Mucosa of rectum (tissue), 2 donors: ENCODE data around the gene ISCA2.

Experiments used
- H3K27ac ChIP-seq, 2 donors: one replicate each; pipeline ENCODE4 v1.7.0; 2013; ENCODE audit warnings: inconsistent platforms in 2 of 2, low read depth in 2 of 2, low read length in 2 of 2
- H3K27me3 ChIP-seq, 2 donors: one replicate each; pipeline ENCODE4 v1.7.0; 2013; ENCODE audit warnings: low read length in 2 of 2; ENCODE audit not compliant: control insufficient read depth in 2 of 2, insufficient read depth in 2 of 2
- H3K36me3 ChIP-seq, 2 donors: one replicate each; pipeline ENCODE4 v1.7.0; 2013; ENCODE audit warnings: low read length in 2 of 2; ENCODE audit not compliant: control insufficient read depth in 2 of 2, insufficient read depth in 2 of 2
- H3K4me1 ChIP-seq, 2 donors: one replicate each; pipeline ENCODE4 v1.7.0; 2013; ENCODE audit warnings: low read length in 2 of 2, mild to moderate bottlenecking in 1 of 2; ENCODE audit not compliant: control insufficient read depth in 2 of 2, insufficient read depth in 2 of 2
- H3K4me3 ChIP-seq, 2 donors: one replicate each; pipeline ENCODE4 v1.7.0; 2013; ENCODE audit warnings: low read length in 2 of 2
- H3K9ac ChIP-seq, 2 donors: one replicate each; pipeline ENCODE4 v1.7.0; 2013; ENCODE audit warnings: low read length in 2 of 2, low read depth in 1 of 2, mild to moderate bottlenecking in 1 of 2
- H3K9me3 ChIP-seq, 2 donors: one replicate each; pipeline ENCODE4 v1.7.0; 2013; ENCODE audit warnings: low read length in 2 of 2; ENCODE audit not compliant: control insufficient read depth in 2 of 2
- donor health status: healthy.
- donor health status: Normal muscosa, but diverticular disease.

ISCA2 gene

GRCh38 chr14:74515891-74516412, 22.4 kb downstream of the ISCA2 start:
- no peak overlapping the region for H3K27ac ChIP-seq
- H3K4me3 ChIP-seq = no peak overlapping the region

GRCh38 chr14:74516451-74517160, 23.0 kb downstream of the ISCA2 start:
- Histone ChIP-seq H3K4me1 (no peaks in the 10 kb centered on the region), H3K9me3 (no peaks in the 10 kb centered on the region), H3K4me3 (no peak overlapping the region), H3K9ac (no peak overlapping the region), H3K27ac (no peak overlapping the region), H3K27me3 (no peaks in the 10 kb centered on the region), H3K36me3 (no peaks in the 10 kb centered on the region)

More at GRCh38 chr14:74515891-74516412, 22.4 kb downstream of the ISCA2 start:
- H3K36me3 ChIP-seq = no peaks in the 10 kb centered on the region
- H3K4me1 ChIP-seq = no peaks in the 10 kb centered on the region
- H3K9me3 ChIP-seq = no peaks in the 10 kb centered on the region
- H3K27me3 ChIP-seq = no peaks in the 10 kb centered on the region
- no peak overlapping the region for H3K9ac ChIP-seq

GRCh38 chr14:74517731-74518130, 24.2 kb downstream of the ISCA2 start:
- H3K4me1 ChIP-seq = no peaks in the 10 kb centered on the region
- H3K9ac ChIP-seq = no peak overlapping the region
- H3K27me3 ChIP-seq = peaks cover 0 to 2% of the 10 kb centered on the region in 2 donors
- no peaks in the 10 kb centered on the region for H3K36me3 ChIP-seq
- H3K4me3 ChIP-seq = no peak overlapping the region
- H3K27ac ChIP-seq = no peak overlapping the region
- H3K9me3 ChIP-seq = no peaks in the 10 kb centered on the region

- no peak overlapping the region for H3K27ac ChIP-seq
- H3K4me1 ChIP-seq = no peaks in the 10 kb centered on the region
- no peaks in the 10 kb centered on the region for H3K9me3 ChIP-seq
- no peak overlapping the region for H3K4me3 ChIP-seq
- H3K27me3 ChIP-seq = peaks cover 0 to 2% of the 10 kb centered on the region in 2 donors
- no peak overlapping the region for H3K9ac ChIP-seq
- H3K36me3 ChIP-seq = no peaks in the 10 kb centered on the region
These were observed 24.7 kb downstream of the ISCA2 start for GRCh38 chr14:74518221-74518620.

GRCh38 chr14:74519316-74520074, 25.9 kb downstream of the ISCA2 start:
- Histone ChIP-seq H3K4me1 (no peaks in the 10 kb centered on the region), H3K36me3 (no peaks in the 10 kb centered on the region), H3K27me3 (peaks cover 0 to 2% of the 10 kb centered on the region in 2 donors), H3K4me3 (no peak overlapping the region), H3K27ac (no peak overlapping the region), H3K9me3 (no peaks in the 10 kb centered on the region), H3K9ac (no peak overlapping the region)

GRCh38 chr14:74521756-74522155, 28.2 kb downstream of the ISCA2 start:
- H3K27ac ChIP-seq = no peak overlapping the region
- no peak overlapping the region for H3K4me3 ChIP-seq
- H3K4me1 ChIP-seq = no peaks in the 10 kb centered on the region
- H3K36me3 ChIP-seq = no peaks in the 10 kb centered on the region
- H3K9me3 ChIP-seq = no peaks in the 10 kb centered on the region
- no peak overlapping the region for H3K9ac ChIP-seq
- H3K27me3 ChIP-seq = peaks cover 0 to 2% of the 10 kb centered on the region in 2 donors

GRCh38 chr14:74522740-74523139, 29.2 kb downstream of the ISCA2 start:
- no peaks in the 10 kb centered on the region for H3K4me1 ChIP-seq
- no peak overlapping the region for H3K27ac ChIP-seq
- H3K27me3 ChIP-seq = peaks cover 0 to 2% of the 10 kb centered on the region in 2 donors
- H3K4me3 ChIP-seq = no peak overlapping the region
- no peaks in the 10 kb centered on the region for H3K36me3 ChIP-seq
- H3K9me3 ChIP-seq = no peaks in the 10 kb centered on the region
- no peak overlapping the region for H3K9ac ChIP-seq

GRCh38 chr14:74524076-74524811, 30.7 kb downstream of the ISCA2 start:
- Histone ChIP-seq H3K36me3 (no peaks in the 10 kb centered on the region), H3K9me3 (no peaks in the 10 kb centered on the region), H3K27me3 (peaks cover 0 to 2% of the 10 kb centered on the region in 2 donors), H3K4me3 (no peak overlapping the region), H3K4me1 (no peaks in the 10 kb centered on the region), H3K27ac (no peak overlapping the region), H3K9ac (no peak overlapping the region)

- no peak overlapping the region for H3K9ac ChIP-seq
- H3K4me3 ChIP-seq = no peak overlapping the region
- peaks cover 0 to 2% of the 10 kb centered on the region in 2 donors for H3K27me3 ChIP-seq
- H3K4me1 ChIP-seq = no peaks in the 10 kb centered on the region
- H3K9me3 ChIP-seq = no peaks in the 10 kb centered on the region
- no peaks in the 10 kb centered on the region for H3K36me3 ChIP-seq
- no peak overlapping the region for H3K27ac ChIP-seq
These were observed 31.2 kb downstream of the ISCA2 start for GRCh38 chr14:74524812-74525135.

GRCh38 chr14:74525361-74525851, 31.8 kb downstream of the ISCA2 start:
- Histone ChIP-seq H3K36me3 (no peaks in the 10 kb centered on the region), H3K27ac (no peak overlapping the region), H3K9ac (no peak overlapping the region), H3K9me3 (no peaks in the 10 kb centered on the region), H3K4me3 (no peak overlapping the region), H3K4me1 (no peaks in the 10 kb centered on the region), H3K27me3 (peaks cover 0 to 2% of the 10 kb centered on the region in 2 donors)
